A549 (cell line): ENCODE results near the gene MXD4. TPM values are rescaled to one million over a fixed set of nuclear protein-coding genes. Genes with fewer than 3 reads are reported as not detected.

Source experiments
- ATAC-seq, 2 experiments: fragments of 200-7000 bp in 1 of 2; fragments of >200 bp in 1 of 2; cut with Nextera tagmentation in 1 of 2; cut with Tn5 transposase in 1 of 2; 3 replicates each; pipeline versions ENCODE4 v1.8.0 to v1.9.1; 2018 to 2020; ENCODE audit warnings: mild to moderate bottlenecking in 1 of 2, moderate library complexity in 1 of 2
- CTCF ChIA-PET: fragments of 300-600 bp; sonication (Branson Sonifier 250); formaldehyde crosslinking; extraction: SDS; loops from one replicate; lab custom pipeline; 2021; ENCODE audit warnings: antibody characterized with exemption, inconsistent platforms; lab: Yijun Ruan, JAX
- POLR2A ChIA-PET: fragments of 350-600 bp; formaldehyde crosslinking; extraction: SDS; loops from one replicate; lab custom pipeline; 2021; ENCODE audit warnings: antibody characterized with exemption, inconsistent platforms; lab: Yijun Ruan, JAX
- DNase-seq, 2 experiments: peaks; one replicate each; pipeline versions ENCODE4 v3.0.0 to v3.0.0-alpha.2; 2011 to 2016; ENCODE audit warnings: low read depth in 1 of 2, low spot score in 1 of 2
- FAIRE-seq: peaks from 2 replicates; lab custom pipeline; 2011; peaks lifted over from hg19 to GRCh38; lab: Jason Lieb, UNC
- H3K27ac ChIP-seq, 2 experiments: fragments of >200 bp; sonication (Bioruptor Twin); formaldehyde crosslinking; 3 replicates each; pipeline ENCODE4 v1.5.1; 2016 to 2017
- H3K4me1 ChIP-seq: fragments of >200 bp; sonication (Bioruptor Twin); formaldehyde crosslinking; 3 replicates; pipeline ENCODE4 v1.6.1; 2016
- H3K4me2 ChIP-seq: fragments of >200 bp; sonication (Bioruptor Twin); formaldehyde crosslinking; 3 replicates; pipeline ENCODE4 v1.6.1; 2016
- H3K4me3 ChIP-seq: fragments of >200 bp; sonication (Bioruptor Twin); formaldehyde crosslinking; 3 replicates; pipeline ENCODE4 v1.5.1; 2016
- H3K9me3 ChIP-seq: fragments of >200 bp; sonication (Bioruptor Twin); formaldehyde crosslinking; 3 replicates; pipeline ENCODE4 v1.6.1; 2016
- ATOH8 ChIP-seq: fragments of 250-450 bp; sonication (Bioruptor Pico); IDR thresholded peaks from 2 replicates; pipeline ENCODE4 v1.5.0; 2020; ENCODE audit warnings: low read depth, mild to moderate bottlenecking, moderate library complexity
- BCL3 ChIP-seq: fragments of >200 bp; sonication (Bioruptor Twin); formaldehyde crosslinking; IDR thresholded peaks from 3 replicates; pipeline ENCODE4 v1.6.1; 2016
- CBX2 ChIP-seq: fragments of 200-600 bp; sonication (generic); IDR thresholded peaks from 2 replicates; pipeline ENCODE4 v1.6.1; 2016; ENCODE audit warnings: low read depth, mild to moderate bottlenecking, borderline replicate concordance
- CBX8 ChIP-seq: fragments of 200-600 bp; sonication (generic); IDR thresholded peaks from 2 replicates; pipeline ENCODE4 v1.6.1; 2016
- CEBPB ChIP-seq, 2 experiments: fragments of >200 bp in 1 of 2; sonication (Bioruptor Twin) in 1 of 2; formaldehyde crosslinking in 1 of 2; IDR thresholded peaks; 2 replicates each; pipeline ENCODE4 v1.6.1; 2012 to 2016
- CHD2 ChIP-seq: fragments of 150-350 bp; IDR thresholded peaks from 2 replicates; pipeline ENCODE4 v1.6.1; 2014; ENCODE audit warnings: low read length; ENCODE audit not compliant: partially characterized antibody
- EHF ChIP-seq: fragments of 250-450 bp; sonication (Bioruptor Pico); IDR thresholded peaks from 2 replicates; pipeline ENCODE4 v1.5.0; 2020; ENCODE audit warnings: mild to moderate bottlenecking
- EHMT2 ChIP-seq: fragments of 200-600 bp; sonication (generic); IDR thresholded peaks from 2 replicates; pipeline ENCODE4 v1.6.1; 2016; ENCODE audit warnings: antibody characterized with exemption, low read depth, mild to moderate bottlenecking, moderate library complexity
- ESRRA ChIP-seq: fragments of 150-350 bp; IDR thresholded peaks from 2 replicates; pipeline ENCODE4 v1.6.1; 2014; ENCODE audit warnings: mild to moderate bottlenecking, low read length, borderline replicate concordance
- FOSB ChIP-seq: fragments of 250-450 bp; sonication (Bioruptor Pico); IDR thresholded peaks from 2 replicates; pipeline ENCODE4 v1.5.0; 2020; ENCODE audit warnings: mild to moderate bottlenecking, moderate library complexity
- FOXS1 ChIP-seq: fragments of 250-450 bp; sonication (Bioruptor Pico); IDR thresholded peaks from 2 replicates; pipeline ENCODE4 v1.5.0; 2020; ENCODE audit warnings: mild to moderate bottlenecking, moderate library complexity
- HES2 ChIP-seq: fragments of >200 bp; sonication (Bioruptor Twin); formaldehyde crosslinking; IDR thresholded peaks from 2 replicates; pipeline ENCODE4 v1.6.1; 2016
- HEYL ChIP-seq: fragments of 250-450 bp; sonication (Bioruptor Pico); IDR thresholded peaks from 2 replicates; pipeline ENCODE4 v1.8.0; 2021; ENCODE audit warnings: mild to moderate bottlenecking, moderate library complexity
- HMGXB4 ChIP-seq: fragments of 250-450 bp; sonication (Bioruptor Pico); IDR thresholded peaks from 2 replicates; pipeline ENCODE4 v1.5.0; 2021; ENCODE audit warnings: mild to moderate bottlenecking, moderate library complexity, borderline replicate concordance
- HOXA7 ChIP-seq: fragments of 250-450 bp; sonication (Bioruptor Pico); IDR thresholded peaks from 2 replicates; pipeline ENCODE4 v1.5.0; 2020; ENCODE audit warnings: mild to moderate bottlenecking, moderate library complexity
- HOXB13 ChIP-seq: fragments of 250-450 bp; sonication (Bioruptor Pico); IDR thresholded peaks from 2 replicates; pipeline ENCODE4 v1.5.0; 2020; ENCODE audit warnings: low read depth, mild to moderate bottlenecking, moderate library complexity
- HOXB5 ChIP-seq: fragments of 250-450 bp; sonication (Bioruptor Pico); IDR thresholded peaks from 2 replicates; pipeline ENCODE4 v1.5.0; 2020; ENCODE audit warnings: mild to moderate bottlenecking, moderate library complexity
- JUN ChIP-seq, 2 experiments: fragments of >200 bp; sonication (Bioruptor Twin); formaldehyde crosslinking; IDR thresholded peaks; 2 replicates in 1 of 2; 3 replicates in 1 of 2; pipeline ENCODE4 v1.6.1; 2016 to 2017
- MAX ChIP-seq: IDR thresholded peaks from 2 replicates; pipeline ENCODE4 v1.6.1; 2012
- MAZ ChIP-seq: fragments of 150-350 bp; IDR thresholded peaks from 2 replicates; pipeline ENCODE4 v1.6.1; 2014; ENCODE audit warnings: antibody characterized with exemption, low read depth, low read length, borderline replicate concordance
- MYC ChIP-seq: IDR thresholded peaks from 2 replicates; pipeline ENCODE4 v1.6.1; 2012; ENCODE audit warnings: mild to moderate bottlenecking, inconsistent platforms, low read length, improper control_type of control experiment, borderline replicate concordance
- NPAS2 ChIP-seq: fragments of 250-450 bp; sonication (Bioruptor Pico); IDR thresholded peaks from 2 replicates; pipeline ENCODE4 v1.8.0; 2022; ENCODE audit warnings: mild to moderate bottlenecking, moderate library complexity, borderline replicate concordance
- RCOR1 ChIP-seq: fragments of 150-350 bp; IDR thresholded peaks from 2 replicates; pipeline ENCODE4 v1.6.1; 2014; ENCODE audit warnings: antibody characterized with exemption, low read length, low read depth
- RFX5 ChIP-seq: fragments of 450-650 bp; IDR thresholded peaks from 2 replicates; pipeline ENCODE4 v1.7.1; 2014; ENCODE audit warnings: antibody characterized with exemption, mild to moderate bottlenecking, moderate library complexity
- RNF2 ChIP-seq: fragments of 200-600 bp; sonication (generic); IDR thresholded peaks from 2 replicates; pipeline ENCODE4 v1.6.1; 2016; ENCODE audit warnings: low read depth, mild to moderate bottlenecking, antibody characterized with exemption, moderate library complexity, borderline replicate concordance
- TFCP2L1 ChIP-seq: fragments of 250-450 bp; sonication (Bioruptor Pico); IDR thresholded peaks from 2 replicates; pipeline ENCODE4 v1.5.0; 2021; ENCODE audit warnings: mild to moderate bottlenecking
- USF2 ChIP-seq: fragments of 450-650 bp; IDR thresholded peaks from 2 replicates; pipeline ENCODE4 v1.6.1; 2014; ENCODE audit warnings: antibody characterized with exemption
- ZFP36 ChIP-seq: fragments of 450-650 bp; IDR thresholded peaks from 2 replicates; pipeline ENCODE4 v1.6.1; 2014; ENCODE audit warnings: borderline replicate concordance; ENCODE audit not compliant: partially characterized antibody
- ZNF302 ChIP-seq: fragments of 250-450 bp; sonication (Bioruptor Pico); IDR thresholded peaks from 2 replicates; pipeline ENCODE4 v1.9.0; 2021; ENCODE audit warnings: inconsistent platforms, mild to moderate bottlenecking, moderate library complexity
- WGBS: methylation state at CpG from one replicate; pipeline ENCODE4 v1.1.6; 2017; ENCODE audit errors: missing lambda C conversion rate; 5-methylcytosine and 5-hydroxymethylcytosine counted together
- polyA plus RNA-seq, 4 experiments: library from polyadenylated mRNA; depleted of rRNA in 3 of 4; stranded (reverse); fragments of >200 nt; fragmentation: RNase III in 1 of 4; extraction: RNeasy Plus Mini Kit Qiagen cat#74134 plus additional on column Dnase treatment in 1 of 4; gene quantifications; 2 replicates in 3 of 4; 3 replicates in 1 of 4; pipeline ENCODE4 v1.2.3, GENCODE V29; 2011 to 2017

Gene MXD4
- polyA plus RNA-seq, 2 of the 4 experiments (the other 2 are of a cell fraction): 10.8 to 18.5 TPM

- ATAC-seq: no peak
- DNase-seq: no peak
- POLR2A ChIA-PET: no interaction called here
- Histone ChIP-seq H3K4me2 (no peak overlapping the region), H3K27ac (no peak overlapping the region), H3K9me3 (no peaks in the 10 kb centered on the region), H3K4me3 (no peak overlapping the region)
- 85% methylated on average over 3 of the region's 3 CpGs for WGBS
- CTCF ChIA-PET: interaction anchor here (1.4 kb wide), 1 partner anchor 17 kb away, joined by 3 read pairs; no protein-coding TSS in a partner anchor
- TF ChIP-seq NPAS2 (CRISPR knock-in tag) (no peak), RNF2 (no peak), EHF (CRISPR knock-in tag) (no peak), ZFP36 (no peak), HES2 (no peak), CBX2 (no peak), EHMT2 (no peak), TFCP2L1 (CRISPR knock-in tag) (no peak), JUN (IDR thresholded peaks at IDR 0.05) (no peak), HOXB5 (CRISPR knock-in tag) (no peak), RFX5 (no peak), HOXA7 (CRISPR knock-in tag) (no peak), MYC (no peak), FOSB (CRISPR knock-in tag) (no peak)
- TF ChIP-seq, all 56 proteins: peak for 0
- H3K4me1 ChIP-seq: peaks cover 26% of the 10 kb centered on the region; the same call in 2 of the 3 replicates
- FAIRE-seq: no peak
Observed at GRCh38 chr4:2236944-2237666, 24.8 kb downstream of the MXD4 start.

- no peak overlapping the region for H3K4me2 ChIP-seq
- H3K9me3 ChIP-seq: no peaks in the 10 kb centered on the region
- POLR2A ChIA-PET: no interaction called here
- CTCF ChIA-PET: interaction anchor here (0.9 kb wide), 2 partner anchors 10 to 11 kb away, joined by 4 to 7 read pairs; no protein-coding TSS in a partner anchor
- no peak overlapping the region for H3K27ac ChIP-seq
- WGBS: 98% methylated on average over 6 of the region's 6 CpGs
- no peak for ATAC-seq
- no peaks in the 10 kb centered on the region for H3K4me1 ChIP-seq
- H3K4me3 ChIP-seq: no peak overlapping the region
- DNase-seq: no peak
- TF ChIP-seq ESRRA (no peak), USF2 (no peak), TFCP2L1 (CRISPR knock-in tag) (no peak), MAX (no peak), BCL3 (no peak), ATOH8 (CRISPR knock-in tag) (no peak), RNF2 (no peak), HOXB13 (CRISPR knock-in tag) (no peak), CBX8 (no peak), CHD2 (no peak), FOXS1 (CRISPR knock-in tag) (no peak), MAZ (no peak), ZNF302 (CRISPR knock-in tag) (no peak), CEBPB (IDR thresholded peaks at IDR 0.05) (no peak), HMGXB4 (CRISPR knock-in tag) (no peak), HOXA7 (CRISPR knock-in tag) (no peak), HEYL (CRISPR knock-in tag) (no peak), RCOR1 (no peak)
- FAIRE-seq: no peak
Observed at GRCh38 chr4:2231082-2231481, 30.8 kb downstream of the MXD4 start.
